ENCODE data around the gene DNAI1. TPM values are rescaled to one million over a fixed set of nuclear protein-coding genes. Genes with fewer than 3 reads are reported as not detected.
A peak's percentile ranks its signal among the peaks of the same experiment; 100 is the strongest.
"Not testable (repeated sequence)": the region's sequence is repeated elsewhere in the genome, so short reads cannot be mapped to it uniquely, and the experiment has no call there.

The DNAI1 gene
- total RNA-seq, 1 donor from 2014 or later: 0.20 TPM

DNA sequence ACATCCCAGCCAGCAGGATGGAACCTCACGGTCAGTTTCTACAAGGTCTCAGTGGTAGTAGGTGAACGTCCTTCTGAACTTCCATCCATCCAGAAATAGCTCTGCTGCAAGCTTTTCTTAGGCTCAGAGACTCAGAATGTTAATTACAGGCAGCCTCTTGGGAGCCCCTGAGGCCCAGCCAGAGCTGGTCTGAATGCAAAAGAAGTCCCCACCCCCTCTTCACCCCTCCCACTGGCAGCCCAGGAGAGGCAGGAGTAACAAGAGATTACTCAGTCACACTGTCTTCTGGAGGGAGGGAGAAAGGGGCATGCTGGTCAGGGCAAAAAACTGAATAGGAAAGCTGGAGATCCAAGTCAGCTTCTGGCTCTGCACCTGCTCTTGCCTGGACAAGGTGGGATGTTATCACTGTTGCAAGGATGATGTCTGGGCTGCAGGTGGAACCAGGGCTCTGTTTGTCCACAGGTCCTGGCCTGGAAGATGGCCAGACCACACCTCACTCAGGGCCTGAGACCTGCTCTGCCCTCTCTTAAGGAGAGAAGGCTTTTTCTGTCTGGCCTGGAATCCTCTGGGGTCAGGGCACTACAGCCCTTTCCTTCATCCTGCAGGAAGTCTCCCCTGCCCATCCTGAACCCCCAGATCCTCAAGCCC is 55.1 kb downstream of the DNAI1 start:
- no peak for DNase-seq

DNA sequence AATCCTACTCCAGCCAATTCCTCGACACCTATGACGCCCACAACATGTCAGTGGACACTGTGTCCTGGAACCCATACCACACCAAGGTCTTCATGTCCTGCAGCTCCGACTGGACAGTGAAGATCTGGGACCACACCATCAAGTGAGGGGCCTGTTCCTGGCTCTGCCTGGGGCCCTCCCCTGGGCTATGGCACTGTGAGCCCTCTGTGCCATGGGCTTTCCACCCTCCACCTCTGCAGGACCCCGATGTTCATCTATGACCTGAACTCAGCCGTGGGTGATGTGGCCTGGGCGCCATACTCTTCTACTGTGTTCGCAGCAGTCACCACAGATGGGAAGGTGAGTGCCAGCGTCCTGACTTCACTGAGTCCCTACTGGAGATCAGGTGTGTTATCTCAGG is 55.8 kb downstream of the DNAI1 start:
- no peak for DNase-seq

GRCh38 chr9:34514816-34515215 is 56.2 kb downstream of the DNAI1 start:
- no peak for DNase-seq

GRCh38 chr9:34515959-34516358 is 57.4 kb downstream of the DNAI1 start:
- DNase-seq: no peak

- DNase-seq: no peak
Observed at GRCh38 chr9:34517185-34517584, 58.6 kb downstream of the DNAI1 start.

- DNase-seq: peak; percentile 56
Observed at GRCh38 chr9:34518110-34518616, 59.6 kb downstream of the DNAI1 start.

DNA sequence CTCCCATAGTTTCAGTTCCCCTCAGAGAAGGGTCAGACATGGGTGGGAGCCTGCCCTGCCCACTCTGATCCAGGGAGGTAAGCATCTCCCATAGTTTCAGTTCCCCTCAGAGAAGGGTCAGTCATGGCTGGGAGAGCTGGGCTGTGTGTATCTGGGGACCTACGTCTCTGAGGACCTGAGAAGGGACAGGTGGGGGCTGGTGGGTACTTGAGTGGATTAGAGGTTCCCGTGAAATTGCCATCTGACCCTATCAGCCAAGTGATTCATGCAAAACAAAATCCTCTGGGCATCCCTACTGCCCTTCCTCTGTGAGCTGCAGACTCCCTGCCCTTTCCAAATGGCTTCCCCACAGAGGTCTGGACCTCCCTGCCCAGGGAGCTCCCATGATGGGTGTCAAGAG is 60.3 kb downstream of the DNAI1 start:
- DNase-seq: no peak

DNA sequence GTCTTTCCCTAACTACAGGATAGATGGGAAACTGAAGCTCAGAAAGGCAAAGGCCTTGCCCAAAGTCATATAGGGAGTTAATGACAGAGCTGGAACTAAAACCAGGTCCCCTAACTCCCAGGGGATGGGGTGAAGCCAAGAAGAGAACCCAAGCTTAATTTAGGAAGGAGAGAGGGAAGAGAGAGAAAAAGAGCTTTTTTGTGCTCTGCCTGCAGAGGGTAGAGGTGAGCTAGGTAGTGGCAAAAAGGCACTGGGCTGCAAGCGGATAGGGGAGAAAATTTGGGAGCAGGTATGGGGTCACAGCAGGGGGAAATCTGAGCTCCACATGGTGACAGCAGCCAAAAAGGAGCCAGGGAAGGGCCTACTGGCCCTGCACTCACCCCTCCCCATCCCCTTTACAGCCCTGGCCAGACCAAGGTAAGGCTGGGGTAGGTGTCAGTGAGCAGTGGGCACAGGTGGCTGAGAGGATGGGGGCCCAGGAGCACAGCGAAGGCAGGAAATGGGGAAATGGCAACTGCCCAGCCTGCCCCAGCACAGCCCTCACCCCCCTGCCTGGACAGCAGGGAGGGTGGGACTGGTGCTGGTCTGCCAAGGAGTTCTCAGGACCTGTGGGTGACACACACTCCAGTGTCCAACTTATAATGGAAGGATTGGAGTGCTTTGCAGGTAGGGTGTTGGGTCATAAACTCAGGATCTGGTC is 60.9 kb downstream of the DNAI1 start:
- DNase-seq: no peak

DNA sequence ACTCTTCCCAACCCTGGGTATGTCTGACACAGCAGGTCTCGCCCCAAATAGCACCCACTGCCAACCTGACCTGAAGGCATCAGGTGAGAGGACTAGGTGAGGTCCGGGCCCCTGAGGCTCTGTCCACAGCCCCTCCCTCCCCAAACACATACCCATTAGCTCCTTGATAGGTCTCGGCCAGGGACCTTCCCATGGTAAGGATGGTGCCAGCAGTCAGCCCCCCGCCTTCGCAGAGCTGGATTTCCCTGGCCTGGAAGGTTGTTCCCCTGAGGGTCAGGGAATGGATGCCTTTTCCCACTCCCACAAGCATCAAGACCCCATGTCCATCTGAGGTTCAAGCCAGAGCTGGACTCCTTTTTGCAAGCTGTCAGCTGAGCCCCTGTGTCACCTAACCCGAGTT is 61.5 kb downstream of the DNAI1 start:
- DNase-seq: no peak

GRCh38 chr9:34520505-34521385 is 62.1 kb downstream of the DNAI1 start:
- DNase-seq: no peak

DNA sequence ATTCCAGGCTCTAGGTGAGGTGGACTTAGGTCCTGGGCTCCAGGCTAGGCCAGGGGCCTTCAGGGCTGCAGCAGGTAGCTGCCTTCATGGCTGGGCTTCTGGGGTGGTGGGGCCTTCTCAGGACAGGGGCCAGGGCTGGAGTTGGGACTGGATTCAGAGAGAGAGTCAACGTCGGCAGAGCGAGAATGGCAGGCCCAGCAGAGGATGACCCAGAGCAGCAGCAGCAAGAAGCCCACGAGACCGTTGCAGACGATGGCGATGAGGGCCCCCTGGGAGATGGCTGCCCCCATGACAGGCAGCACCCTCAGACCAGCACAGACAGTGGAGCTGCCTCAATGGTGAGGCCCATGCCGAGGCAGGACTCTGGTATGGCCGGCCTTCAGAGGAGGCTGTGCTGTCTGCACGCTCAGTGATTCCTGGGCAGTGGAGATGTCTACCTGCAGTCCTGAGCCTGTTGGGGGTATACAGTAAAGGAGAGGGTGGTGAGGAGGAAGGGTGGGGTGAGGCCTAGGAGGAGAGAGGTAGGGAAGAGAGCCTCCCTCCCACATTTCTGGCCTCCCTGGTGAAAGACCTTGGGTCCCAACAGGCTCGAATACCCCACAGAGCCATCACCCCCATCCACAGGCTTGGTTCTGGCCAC is 62.9 kb downstream of the DNAI1 start:
- DNase-seq: no peak

DNA sequence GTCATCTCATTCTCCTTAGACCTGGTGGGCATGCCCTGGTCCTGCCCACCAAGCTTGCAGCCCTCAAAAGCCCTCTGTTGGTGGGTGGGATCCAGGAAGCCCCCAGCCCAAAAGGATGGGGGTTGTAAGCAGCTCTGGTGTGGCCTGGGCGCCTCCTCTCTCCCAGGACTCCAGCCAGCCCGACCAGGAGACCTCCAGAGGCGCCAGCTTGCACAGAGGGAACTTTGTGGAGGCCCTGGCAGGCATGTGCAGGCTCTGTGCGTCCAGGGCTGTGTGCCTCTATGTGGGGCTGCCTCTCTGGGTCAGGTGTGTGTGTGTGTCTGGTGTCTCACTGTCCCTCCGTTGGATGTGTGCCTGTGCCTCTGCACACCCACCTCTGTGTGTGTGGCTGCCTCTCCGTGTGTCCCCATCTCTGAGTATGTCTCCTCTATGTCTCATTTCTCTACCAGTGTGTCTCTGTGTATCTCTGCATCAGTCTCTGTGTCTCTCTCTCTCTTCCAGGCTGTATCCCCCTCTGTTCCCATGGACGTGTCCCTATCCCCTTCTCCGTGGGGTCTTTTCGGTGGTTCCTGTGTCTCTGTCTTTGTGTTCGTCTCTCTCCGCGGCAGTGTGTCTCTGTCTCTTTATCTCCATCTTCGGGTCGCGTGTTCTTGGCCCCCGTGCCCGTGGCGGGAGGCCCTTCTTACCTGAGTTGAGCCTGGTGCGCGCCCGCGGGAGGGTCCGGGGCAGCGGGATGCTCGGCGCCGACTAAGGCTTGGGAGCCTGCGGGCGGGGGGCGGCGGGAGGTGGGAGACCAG is 63.7 kb downstream of the DNAI1 start:
- DNase-seq: no peak

DNA sequence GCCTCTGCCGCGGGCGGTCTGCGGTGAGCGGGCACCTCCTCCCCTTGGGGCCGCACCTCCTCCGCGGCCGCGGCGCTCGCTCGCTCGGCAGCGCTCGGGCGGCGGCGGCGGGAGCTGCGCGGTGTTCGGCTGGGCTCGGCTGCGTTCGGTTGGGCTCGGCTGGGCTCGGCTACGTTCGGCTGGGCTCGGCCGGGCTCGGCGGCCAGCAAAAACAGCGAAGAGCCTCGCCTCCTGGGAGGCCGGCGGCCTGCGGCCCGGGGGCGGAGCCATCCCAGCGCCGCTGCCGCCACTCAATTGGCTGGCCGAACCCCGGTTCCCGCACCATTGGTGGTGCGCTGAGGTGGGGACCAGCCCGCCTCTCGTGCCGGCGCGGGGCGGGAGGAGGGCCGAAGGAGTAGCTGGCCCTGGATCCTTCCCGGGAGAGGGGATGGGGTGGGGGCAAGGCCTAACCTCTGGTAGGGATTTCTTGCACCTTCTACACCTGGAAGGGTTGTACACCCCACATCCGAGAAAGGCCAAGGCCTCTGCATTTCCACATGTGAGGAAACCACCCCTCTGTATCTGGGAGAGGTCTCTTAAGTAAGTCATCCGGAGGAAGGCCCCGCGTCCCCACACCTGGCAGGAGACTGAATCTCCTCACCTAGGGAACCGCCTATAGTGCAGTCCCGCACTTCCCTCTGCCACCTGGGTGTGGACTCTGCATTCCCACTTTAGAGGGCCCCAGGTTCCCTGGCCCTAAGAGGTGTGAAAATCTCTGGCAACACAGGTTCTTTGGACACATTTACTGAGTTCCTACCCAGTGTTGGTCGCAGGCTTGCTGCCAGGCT is 64.6 kb downstream of the DNAI1 start, which contains the start of gene ENHO:
Gene ENHO, minus strand, starts transcription at position 20 of the 827 bp plus-strand sequence. CDS start 1,295 bp downstream, outside the sequence.
- DNase-seq: peak; percentile 84

GRCh38 chr9:34524349-34524748 is 65.7 kb downstream of the DNAI1 start:
- DNase-seq: no peak

- DNase-seq: no peak
Observed at GRCh38 chr9:34526026-34526425, 67.4 kb downstream of the DNAI1 start.

- not testable (repeated sequence) for DNase-seq
Observed at GRCh38 chr9:34532041-34532440, 73.4 kb downstream of the DNAI1 start.

GRCh38 chr9:34536685-34537084 is 78.1 kb downstream of the DNAI1 start:
- no peak for DNase-seq

DNA sequence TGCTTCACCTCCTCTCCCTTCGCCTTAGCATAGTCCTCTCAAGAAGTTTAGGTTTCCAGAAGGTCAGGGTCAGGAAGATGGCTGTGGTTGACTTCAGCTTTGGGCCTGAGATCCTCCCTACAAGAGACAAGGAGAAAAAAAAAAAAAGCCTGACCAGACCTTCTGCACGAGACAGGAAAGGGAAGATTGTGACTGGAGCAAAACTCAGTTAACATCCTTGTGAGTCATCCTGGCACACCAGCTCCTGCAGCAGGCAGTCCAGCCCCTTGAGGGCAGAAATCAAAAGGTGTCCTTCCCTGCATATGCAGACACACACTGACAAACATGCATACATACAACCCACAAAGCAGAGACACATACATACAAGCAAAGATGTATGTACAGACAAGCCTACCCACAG is 82.2 kb downstream of the DNAI1 start:
- DNase-seq: no peak

DNA sequence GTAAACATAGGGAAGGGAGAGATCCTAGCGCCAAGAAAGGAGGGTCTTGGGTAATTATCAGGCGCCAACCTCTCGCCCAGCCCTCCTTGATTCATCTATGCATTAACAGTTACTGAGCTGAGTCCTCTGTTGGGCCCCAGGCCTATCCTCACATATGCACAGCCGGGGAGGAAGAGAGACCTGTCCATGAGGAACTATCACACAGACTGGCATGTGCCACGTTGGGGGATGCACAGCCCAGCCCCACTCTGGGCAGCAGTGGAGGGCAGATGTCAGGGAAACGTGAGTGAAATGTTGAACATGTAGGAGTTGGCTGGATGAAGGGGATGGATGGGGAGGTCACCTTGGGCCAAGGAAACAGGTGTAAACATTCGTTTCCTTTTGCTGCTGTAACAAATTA is 82.9 kb downstream of the DNAI1 start:
- no peak for DNase-seq

DNA sequence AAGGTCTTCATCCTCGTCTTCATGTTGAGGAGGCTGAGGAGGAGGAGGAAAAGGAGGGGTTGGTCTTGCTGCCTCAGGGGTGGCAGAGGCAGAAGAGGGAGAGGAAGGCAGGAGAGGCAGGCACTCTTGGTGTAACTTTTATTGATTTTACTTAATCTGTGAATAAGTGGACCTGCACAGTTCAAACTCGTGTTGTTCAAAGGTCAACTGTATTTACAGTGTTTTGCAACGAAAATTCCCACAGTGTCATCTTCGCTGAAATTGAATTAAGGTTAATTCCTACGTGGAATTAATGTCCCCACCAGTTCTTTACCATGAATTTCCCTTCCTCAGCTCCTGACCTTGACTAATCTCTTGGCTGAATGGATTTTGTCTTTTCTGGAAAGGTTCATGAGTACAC is 85.4 kb downstream of the DNAI1 start:
- no peak for DNase-seq

DNA sequence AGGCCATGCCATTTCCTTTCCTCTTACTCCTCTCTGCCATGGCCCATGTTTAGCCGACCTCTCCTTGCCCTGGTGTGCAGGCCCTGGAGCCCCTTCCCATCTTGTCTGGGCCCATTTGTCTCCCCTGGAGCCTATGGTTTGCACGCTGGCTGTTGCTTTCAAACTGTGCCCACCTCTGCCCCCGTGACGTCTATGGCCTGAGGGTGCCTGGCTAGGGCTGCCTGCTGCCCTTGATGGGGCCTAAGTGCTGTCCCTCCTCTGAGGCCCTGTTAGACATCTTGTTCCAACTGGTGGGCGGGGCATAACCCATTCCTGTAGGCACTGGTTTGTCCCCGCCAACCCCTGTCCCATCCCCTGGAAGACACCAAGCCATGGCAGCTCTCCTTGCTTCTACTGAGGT is 86.9 kb downstream of the DNAI1 start:
- DNase-seq: no peak

Data from skin of body (tissue), 2 donors.